ENCODE data around the gene C19orf25.

DNA sequence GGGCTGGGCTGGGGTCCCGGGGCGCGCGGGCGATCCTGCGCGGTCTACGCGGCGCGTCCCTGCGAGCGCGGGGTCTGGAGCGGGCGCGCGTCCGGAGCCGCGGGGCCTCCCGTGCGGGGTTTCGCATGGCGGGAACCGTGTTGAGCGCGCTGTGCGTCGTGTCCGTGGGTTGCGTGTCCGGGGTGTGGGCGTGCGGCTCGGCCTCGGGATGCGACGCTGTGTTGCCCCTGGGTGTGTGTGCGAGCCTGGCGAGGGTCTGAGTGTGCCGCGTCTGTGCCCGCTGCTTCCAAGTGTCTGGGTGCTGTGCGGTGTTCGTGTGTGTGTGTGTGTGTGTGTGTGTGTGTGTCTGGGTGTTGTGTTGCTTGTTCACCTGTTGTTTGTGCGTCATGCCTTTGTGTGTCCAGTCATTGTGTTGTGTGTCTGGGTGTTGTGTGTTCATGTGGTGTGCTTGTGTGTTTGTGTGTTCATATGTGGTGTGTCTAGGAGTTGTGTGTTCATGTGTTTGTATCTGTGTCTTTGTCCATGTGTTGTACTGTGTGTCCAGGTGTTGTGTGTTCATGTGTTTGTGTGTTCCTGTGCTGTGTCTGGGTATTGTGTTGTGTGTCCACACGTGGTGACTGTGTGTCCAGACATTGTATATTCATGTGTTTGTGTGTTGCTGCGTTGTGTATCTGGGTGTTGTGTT lies 45.4 kb upstream of the C19orf25 start:
- TF ChIP-seq, protein P1, sequence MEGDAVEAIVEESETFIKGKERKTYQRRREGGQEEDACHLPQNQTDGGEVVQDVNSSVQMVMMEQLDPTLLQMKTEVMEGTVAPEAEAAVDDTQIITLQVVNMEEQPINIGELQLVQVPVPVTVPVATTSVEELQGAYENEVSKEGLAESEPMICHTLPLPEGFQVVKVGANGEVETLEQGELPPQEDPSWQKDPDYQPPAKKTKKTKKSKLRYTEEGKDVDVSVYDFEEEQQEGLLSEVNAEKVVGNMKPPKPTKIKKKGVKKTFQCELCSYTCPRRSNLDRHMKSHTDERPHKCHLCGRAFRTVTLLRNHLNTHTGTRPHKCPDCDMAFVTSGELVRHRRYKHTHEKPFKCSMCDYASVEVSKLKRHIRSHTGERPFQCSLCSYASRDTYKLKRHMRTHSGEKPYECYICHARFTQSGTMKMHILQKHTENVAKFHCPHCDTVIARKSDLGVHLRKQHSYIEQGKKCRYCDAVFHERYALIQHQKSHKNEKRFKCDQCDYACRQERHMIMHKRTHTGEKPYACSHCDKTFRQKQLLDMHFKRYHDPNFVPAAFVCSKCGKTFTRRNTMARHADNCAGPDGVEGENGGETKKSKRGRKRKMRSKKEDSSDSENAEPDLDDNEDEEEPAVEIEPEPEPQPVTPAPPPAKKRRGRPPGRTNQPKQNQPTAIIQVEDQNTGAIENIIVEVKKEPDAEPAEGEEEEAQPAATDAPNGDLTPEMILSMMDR (IDR thresholded peaks at IDR 0.05; ENCODE audit: insufficient read depth, low read length) = no peak
- no peak for TF ChIP-seq POLR2AphosphoS5 (IDR thresholded peaks at IDR 0.05; ENCODE audit: low read depth)
- TF ChIP-seq, protein P2, sequence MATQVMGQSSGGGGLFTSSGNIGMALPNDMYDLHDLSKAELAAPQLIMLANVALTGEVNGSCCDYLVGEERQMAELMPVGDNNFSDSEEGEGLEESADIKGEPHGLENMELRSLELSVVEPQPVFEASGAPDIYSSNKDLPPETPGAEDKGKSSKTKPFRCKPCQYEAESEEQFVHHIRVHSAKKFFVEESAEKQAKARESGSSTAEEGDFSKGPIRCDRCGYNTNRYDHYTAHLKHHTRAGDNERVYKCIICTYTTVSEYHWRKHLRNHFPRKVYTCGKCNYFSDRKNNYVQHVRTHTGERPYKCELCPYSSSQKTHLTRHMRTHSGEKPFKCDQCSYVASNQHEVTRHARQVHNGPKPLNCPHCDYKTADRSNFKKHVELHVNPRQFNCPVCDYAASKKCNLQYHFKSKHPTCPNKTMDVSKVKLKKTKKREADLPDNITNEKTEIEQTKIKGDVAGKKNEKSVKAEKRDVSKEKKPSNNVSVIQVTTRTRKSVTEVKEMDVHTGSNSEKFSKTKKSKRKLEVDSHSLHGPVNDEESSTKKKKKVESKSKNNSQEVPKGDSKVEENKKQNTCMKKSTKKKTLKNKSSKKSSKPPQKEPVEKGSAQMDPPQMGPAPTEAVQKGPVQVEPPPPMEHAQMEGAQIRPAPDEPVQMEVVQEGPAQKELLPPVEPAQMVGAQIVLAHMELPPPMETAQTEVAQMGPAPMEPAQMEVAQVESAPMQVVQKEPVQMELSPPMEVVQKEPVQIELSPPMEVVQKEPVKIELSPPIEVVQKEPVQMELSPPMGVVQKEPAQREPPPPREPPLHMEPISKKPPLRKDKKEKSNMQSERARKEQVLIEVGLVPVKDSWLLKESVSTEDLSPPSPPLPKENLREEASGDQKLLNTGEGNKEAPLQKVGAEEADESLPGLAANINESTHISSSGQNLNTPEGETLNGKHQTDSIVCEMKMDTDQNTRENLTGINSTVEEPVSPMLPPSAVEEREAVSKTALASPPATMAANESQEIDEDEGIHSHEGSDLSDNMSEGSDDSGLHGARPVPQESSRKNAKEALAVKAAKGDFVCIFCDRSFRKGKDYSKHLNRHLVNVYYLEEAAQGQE (IDR thresholded peaks at IDR 0.05; ENCODE audit: insufficient replicate concordance, low read depth) = no peak
- no peak for TF ChIP-seq GABPA (IDR thresholded peaks at IDR 0.05; ENCODE audit: low read depth)
- no peak for TF ChIP-seq SPI1 (IDR thresholded peaks at IDR 0.05; ENCODE audit: borderline replicate concordance, low read depth)
